Suprapubic skin (tissue), 4 donors: ENCODE data around the gene CD36.

Experiments
- EP300 ChIP-seq: sonication (generic); formaldehyde crosslinking; IDR thresholded peaks from one replicate; pipeline ENCODE4 v1.6.1; 2017; ENCODE audit warnings: antibody characterized with exemption
- POLR2A ChIP-seq, 2 donors: fragments of 450-650 bp; IDR thresholded peaks; one replicate each; pipeline ENCODE4 v1.6.1; 2017; ENCODE audit warnings: antibody characterized with exemption in 2 of 2, mild to moderate bottlenecking in 2 of 2, moderate library complexity in 2 of 2
- POLR2AphosphoS5 ChIP-seq, 3 donors: sonication (generic); formaldehyde crosslinking; IDR thresholded peaks; one replicate each; pipeline ENCODE4 v1.6.1; 2017; ENCODE audit warnings: antibody characterized with exemption in 3 of 3
- TF ChIP-seq, protein P1 (sequence below), 2 donors: fragments of 200-600 bp in 1 of 2; fragments of 450-650 bp in 1 of 2; sonication (generic) in 1 of 2; IDR thresholded peaks; one replicate each; pipeline ENCODE4 v1.5.1; 2016 to 2019; ENCODE audit warnings: antibody characterized with exemption in 2 of 2, mild to moderate bottlenecking in 1 of 2, moderate library complexity in 1 of 2

DNA sequence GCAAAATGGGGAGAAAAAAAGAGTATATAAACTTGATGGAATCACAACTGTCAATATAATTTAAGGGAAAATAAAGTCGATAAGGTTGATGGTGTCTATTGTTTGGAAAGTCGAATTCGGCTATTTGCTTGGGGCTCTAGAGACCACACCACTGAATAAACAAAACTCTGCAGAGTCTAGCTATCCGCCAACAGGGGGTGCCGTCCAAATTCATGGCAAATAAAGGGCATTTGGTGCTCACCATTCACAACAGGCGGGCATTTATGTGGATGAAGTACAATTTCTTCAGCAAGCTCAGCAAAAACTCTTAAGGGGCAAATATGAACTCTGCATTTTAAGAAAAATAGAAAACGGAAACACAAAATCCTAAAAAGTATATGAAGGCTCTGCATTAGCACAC, 23.3 kb downstream of the CD36 start:
- TF ChIP-seq, protein P1, sequence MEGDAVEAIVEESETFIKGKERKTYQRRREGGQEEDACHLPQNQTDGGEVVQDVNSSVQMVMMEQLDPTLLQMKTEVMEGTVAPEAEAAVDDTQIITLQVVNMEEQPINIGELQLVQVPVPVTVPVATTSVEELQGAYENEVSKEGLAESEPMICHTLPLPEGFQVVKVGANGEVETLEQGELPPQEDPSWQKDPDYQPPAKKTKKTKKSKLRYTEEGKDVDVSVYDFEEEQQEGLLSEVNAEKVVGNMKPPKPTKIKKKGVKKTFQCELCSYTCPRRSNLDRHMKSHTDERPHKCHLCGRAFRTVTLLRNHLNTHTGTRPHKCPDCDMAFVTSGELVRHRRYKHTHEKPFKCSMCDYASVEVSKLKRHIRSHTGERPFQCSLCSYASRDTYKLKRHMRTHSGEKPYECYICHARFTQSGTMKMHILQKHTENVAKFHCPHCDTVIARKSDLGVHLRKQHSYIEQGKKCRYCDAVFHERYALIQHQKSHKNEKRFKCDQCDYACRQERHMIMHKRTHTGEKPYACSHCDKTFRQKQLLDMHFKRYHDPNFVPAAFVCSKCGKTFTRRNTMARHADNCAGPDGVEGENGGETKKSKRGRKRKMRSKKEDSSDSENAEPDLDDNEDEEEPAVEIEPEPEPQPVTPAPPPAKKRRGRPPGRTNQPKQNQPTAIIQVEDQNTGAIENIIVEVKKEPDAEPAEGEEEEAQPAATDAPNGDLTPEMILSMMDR (IDR thresholded peaks at IDR 0.05) = no peak
- TF ChIP-seq POLR2A (IDR thresholded peaks at IDR 0.05) = no peak
- TF ChIP-seq POLR2AphosphoS5 (IDR thresholded peaks at IDR 0.05) = no peak
- no peak for TF ChIP-seq EP300
